ENCODE results near the gene RXRB.

Gene RXRB

DNA sequence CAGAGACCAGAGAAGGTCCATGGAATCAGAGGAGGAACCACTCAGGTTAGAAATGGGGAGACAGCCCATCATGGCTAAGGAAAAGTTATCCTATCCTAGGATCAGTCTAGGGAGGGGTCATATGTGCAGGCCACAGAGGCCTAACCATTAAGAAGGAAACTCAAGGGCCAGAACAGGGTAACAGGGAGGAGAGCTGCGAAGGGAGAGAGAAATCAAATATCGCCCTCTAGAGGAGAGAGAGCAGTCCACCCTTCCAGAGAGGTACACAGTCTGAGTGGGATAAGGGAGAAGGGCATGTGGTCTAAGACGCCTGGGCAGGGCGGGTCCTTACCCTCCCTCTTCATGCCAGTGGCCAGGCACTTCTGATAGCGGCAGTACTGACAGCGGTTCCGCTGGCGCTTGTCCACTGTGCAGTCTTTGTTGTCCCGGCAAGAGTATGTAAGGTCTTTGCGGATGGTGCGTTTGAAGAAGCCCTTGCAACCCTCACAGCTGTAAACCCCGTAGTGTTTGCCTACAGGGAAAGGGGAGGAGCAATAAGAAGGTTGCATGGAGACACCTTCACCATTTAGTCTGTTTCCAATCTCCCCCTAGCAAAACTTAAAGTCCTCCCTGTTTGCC, 2.9 kb downstream of the RXRB start:
- no peak for DNase-seq (ENCODE audit: low read depth)

DNA sequence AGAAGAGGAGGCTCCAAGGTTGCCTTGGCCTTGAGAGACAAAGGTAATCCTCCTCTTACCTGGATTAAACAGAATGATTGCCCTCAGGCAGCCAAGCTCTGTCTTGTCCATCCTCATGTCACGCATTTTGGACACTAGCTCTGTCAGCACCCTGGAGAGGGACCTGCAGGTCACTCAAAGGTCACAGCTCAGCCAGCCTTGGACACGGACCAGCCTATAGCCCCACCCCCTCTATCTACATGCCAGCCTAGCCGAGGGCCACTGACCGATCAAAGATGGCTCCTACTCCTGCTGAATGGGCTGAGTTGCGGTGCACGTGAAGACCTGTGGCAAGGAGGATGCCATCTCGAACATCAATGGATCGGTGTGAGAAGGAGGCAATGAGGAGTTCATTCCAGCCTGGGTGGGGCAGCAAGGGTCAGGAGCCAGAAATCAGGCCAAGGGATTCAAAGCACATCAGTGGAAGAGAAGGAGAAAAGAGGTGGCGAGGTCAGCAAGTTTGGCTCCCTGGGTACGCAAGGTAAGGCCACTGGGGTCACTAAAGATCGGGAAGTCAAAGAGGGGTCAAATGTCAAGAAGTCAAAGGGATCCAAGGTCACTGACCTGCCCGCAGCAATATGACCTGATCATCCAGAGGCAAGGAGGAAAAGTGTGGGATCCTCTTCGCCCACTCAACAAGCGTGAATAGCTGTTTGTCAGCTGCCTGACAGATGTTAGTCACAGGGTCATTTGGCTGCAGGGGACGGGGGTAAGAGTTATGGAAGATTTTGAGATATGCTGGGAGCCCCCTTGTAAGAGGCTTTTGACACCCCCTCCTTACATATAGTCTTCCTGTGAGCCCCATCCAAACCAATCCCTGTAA, 4.9 kb downstream of the RXRB start:
- no peak for DNase-seq (ENCODE audit: low read depth)

DNA sequence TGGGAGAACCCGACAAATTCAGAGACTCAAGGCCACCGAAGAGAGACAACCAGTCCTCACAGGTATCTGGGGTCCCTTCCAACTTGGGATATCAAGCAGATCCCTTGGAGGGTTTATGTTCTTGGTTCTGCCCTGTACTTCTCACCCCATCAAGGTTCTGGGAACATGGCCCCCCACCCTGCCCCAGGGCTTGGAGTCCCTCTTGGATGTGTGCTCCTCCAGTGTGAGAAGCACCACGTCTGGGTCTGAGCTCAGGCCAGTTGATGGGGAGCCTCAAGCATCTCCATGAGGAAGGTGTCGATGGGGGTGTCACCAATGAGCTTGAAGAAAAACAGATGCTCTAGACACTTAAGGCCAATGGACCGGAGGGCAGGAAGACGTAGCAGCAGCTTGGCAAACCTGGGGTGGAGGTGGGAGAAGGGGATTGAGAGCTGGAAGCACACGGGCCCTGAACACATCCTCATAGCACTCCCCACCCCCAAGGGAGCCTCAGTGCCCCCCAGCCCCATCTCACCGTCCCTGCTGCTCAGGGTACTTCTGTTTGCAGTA, 6.0 kb downstream of the RXRB start:
- DNase-seq (ENCODE audit: low read depth): no peak

GRCh38 chr6:33193619-33194018, 6.8 kb downstream of the RXRB start:
- DNase-seq (ENCODE audit: low read depth): no peak

DNA sequence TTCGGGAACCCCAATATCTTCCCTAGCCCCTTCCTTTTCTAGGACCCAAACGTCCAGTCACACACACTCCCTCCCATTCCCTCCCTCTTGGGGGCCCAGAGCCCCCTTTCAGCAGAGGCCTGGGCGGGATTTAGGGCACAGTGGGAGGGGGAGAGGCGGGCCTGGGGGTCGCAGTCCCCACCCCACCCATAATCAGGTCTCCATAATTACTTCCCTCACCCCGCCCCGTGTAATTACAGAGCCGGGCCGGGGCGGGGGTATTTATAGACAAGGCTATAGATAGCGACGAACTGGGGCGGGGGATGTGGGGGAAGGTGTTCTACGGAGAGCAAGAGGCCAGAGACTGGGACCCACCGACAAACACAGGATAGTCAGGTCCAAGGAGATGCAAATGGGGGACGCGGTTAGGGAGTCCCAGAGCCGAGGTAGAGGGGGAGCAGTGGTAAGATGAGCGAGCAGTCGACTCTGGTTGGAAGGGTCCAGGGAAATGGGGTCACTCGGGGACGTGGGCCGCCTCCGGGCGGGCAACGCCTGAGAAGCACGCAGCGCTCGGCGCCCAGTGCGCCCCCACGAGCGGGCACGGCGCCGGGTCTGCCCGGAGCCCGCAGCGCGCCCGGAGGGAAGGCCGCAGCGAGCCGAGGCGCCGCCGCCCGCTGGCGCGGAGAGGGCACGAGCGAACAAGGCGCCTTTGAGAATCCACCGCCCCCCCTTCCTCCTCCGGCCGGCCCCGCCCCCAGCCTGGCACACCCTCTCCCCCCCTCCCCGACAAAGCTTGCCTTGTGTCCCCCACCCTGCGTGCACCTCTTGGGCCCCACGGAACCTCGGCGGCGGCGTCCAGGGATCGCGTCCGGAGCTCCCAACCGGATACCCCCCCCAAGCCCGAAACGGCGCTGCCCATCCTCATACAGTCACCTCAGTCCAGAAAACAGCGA, 7.5 kb downstream of the RXRB start:
- no peak for DNase-seq (ENCODE audit: low read depth)

GRCh38 chr6:33192105-33192646, 8.3 kb downstream of the RXRB start, which contains the start of gene COL11A2:
Gene COL11A2 (minus strand): TSS chr6:33192467. CDS start chr6:33192240, 227 bp downstream.
- DNase-seq (ENCODE audit: low read depth): no peak

DNA sequence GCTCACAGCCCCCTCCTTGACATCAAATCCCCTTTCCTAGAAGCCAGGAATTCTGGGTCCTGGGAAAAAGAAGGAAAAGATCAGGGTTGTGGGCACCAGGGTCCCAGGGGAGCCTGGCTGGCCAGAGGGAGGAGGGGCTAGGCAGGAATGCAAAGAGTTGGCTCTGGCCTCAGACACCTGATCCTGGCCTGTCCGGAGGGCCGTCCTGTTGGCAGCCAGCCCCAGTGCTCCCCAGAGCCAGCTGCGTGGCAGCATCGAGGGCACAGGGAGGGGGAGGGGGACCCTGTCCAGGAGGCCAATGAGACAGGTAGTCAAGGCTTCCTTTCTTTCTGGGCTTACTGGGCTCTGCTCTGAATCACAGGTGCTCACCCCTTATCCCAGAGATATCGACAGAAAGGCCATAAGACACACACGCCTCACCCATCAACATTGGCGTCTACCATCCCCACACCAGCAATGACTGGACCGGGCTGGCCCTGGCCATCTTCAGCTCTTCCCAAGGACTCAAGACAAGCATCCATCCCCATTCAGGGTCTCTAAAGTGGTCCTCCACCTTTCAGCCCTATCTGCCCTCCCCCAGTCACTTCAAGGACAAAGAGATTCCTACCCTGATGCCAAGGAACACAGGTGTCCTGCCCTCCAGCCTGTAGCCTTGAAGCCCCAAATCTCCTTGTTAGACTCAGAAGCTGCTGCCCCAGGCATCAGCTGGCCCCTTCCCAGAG, 8.9 kb downstream of the RXRB start:
- DNase-seq (ENCODE audit: low read depth): no peak

GRCh38 chr6:33190504-33191107, 9.9 kb downstream of the RXRB start:
- no peak for DNase-seq (ENCODE audit: low read depth)

DNA sequence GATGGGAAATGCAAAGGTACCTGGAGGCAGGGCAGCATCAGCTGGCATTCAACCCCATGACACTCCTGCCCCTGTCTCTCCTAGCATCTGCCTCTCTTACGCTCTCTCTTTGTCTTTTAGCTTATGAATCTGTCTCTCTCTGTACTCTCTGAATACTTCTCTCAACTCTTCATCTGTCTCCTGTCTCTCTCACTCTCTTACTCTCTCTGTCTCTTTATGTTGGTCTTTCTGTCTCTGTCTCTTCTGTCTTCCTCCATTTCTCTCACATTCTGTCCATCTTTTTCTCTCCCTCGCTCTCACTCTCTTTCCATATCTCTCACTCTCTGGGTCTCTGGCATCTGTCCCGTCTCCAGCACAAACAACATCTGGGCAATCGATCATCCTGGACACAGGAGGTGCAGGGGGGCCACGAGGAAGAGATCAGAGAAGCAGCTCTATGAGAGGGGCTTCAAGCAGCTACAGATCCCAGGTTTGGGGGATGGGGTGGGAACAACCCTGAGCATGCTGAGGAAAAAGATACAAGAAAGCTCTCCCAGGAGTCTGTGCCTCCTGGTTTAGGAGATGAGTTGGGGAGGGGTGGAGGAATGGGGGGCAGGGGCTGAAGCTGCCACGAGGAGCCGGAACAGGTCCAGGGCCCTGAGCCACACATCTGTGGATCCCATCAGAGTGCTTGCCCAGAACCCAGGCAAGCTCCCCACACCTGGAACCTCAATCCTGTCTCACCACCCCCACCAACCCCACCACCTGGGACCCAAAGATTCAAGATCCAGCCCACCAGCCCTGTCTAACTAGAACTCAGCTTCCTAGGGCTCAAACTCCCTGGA, 10.6 kb downstream of the RXRB start:
- DNase-seq (ENCODE audit: low read depth): no peak

DNA sequence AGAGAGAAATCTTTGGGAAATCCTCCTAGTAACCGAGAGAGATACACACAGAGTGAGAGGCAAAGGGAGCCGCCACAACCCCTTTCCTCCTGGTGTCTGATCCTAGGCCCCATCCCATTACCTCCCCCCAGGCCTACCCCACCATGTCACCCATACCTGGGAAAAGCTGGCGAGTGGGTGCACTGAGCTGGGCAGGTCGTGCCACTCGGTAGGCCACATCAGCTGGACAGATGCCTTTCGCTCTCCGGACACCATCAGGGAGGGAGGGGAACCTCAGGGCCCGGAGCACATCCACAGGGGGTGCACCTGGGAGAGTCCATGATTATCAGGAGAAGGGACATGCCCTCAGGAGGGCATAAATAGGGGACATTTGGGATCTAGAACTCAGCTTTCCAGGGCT, 11.3 kb downstream of the RXRB start:
- no peak for DNase-seq (ENCODE audit: low read depth)

DNA sequence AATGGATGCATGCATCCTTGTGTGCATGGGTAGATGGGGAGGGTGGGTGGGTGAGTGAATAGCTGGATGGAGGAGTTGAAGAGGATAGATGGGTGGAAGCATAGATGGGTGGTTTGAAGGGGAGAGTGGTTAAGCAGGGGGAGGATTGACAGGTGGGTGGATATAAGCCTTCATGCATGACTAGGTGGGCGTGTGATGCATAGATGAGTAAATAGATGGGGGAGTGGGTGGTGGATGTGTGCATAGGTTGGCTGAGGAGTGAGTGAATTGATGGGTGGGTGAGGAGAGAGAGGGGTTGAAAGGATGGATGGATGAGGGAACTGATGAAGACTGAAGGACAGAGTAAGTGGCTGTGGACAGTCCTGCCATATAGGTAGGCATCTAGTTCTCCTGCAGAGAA, 12.7 kb downstream of the RXRB start:
- DNase-seq (ENCODE audit: low read depth): no peak

DNA sequence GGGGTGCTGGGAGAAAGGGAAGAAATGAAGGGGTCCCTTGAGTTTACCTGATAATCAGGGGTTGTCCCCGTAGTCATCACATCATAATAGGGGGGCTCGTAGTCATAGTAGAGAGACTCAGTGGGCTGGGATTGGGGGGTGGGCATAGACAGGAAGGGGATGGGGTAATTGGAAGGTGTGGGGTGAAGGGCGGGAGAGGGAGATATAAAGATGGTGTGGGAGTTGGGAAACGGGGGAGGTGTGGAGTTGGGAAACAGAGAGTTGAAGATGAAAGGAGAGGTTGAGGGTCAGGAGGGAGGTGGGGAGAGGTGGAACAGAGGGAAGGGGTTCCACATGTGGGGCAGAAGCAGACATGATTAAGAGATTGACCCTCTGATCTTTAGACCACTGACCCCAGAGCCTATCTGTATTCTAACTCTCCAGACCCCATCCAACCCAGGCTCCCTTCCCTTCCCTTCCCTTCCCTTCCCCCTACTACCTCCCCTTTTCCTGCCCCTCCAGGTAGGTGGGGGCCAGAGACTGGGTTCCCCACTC, 14.7 kb downstream of the RXRB start:
- no peak for DNase-seq (ENCODE audit: low read depth)

DNA sequence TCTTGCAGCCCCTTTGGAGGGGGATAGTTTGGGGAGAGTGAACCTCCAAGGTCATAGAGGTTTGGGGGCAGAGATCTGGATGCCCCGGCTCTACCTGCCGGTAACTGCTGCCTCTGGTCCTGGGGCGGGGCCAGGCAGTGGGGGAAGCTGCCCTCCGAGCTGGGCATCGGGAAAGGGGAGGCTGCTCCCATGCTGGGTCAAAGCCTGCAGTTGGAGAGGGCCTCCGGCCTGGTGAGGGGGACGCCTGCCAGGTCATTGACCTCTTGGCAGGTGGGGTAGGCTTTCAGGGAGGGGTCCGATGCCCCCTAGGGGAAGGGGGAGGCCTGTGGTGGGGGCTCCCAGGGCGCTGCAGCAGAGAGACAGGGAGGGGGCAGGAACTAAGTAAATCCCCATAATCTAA, 15.3 kb downstream of the RXRB start:
- no peak for DNase-seq (ENCODE audit: low read depth)

DNA sequence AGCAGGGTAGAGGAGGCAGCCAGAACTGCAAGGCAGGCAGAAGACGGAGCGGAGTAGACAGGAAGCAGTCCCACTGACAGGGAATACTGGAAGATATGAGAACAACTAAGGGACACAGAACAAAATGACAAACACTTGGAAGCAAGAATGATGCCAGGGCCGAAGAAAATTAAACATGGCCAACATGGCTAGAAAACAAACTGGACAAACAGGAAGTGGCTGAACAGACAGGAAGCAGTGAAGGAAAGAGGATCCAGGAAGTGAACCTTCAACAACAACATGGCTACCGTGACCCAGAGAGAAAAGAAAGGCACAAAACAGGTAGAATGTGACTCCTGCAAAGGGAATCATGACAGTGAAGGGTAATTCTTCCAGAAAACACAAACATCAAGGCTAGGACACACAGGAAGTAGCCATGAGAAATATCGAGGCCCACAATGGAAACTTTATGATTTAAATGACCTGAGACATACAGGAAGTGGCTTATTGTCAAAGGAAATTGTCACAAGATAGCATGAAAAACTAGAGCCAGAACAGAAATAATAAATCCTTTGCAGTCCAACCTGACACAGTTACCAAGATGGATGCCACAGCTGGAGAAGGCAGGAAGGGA, 17.3 kb downstream of the RXRB start:
- DNase-seq (ENCODE audit: low read depth): no peak

DNA sequence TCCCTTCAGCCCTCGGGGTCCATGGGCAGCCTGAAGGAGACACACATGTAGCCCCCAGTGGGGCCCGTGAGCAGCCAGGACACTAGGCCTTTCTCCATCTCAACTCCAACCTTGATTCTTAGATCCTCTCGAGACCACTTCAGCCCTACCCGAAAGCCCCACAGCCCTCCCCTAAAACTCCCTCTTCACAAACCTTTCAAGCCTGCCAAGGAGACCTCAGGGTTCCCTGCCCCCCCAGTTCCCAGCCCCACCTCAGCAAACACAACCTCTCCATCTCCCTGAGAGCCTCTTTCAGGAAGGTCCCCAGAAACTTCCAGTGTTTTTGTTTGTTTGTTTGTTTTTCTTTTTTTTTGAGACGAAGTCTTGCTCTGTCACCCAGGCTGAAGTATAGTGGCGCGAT, 19.3 kb downstream of the RXRB start:
- DNase-seq (ENCODE audit: low read depth): no peak

DNA sequence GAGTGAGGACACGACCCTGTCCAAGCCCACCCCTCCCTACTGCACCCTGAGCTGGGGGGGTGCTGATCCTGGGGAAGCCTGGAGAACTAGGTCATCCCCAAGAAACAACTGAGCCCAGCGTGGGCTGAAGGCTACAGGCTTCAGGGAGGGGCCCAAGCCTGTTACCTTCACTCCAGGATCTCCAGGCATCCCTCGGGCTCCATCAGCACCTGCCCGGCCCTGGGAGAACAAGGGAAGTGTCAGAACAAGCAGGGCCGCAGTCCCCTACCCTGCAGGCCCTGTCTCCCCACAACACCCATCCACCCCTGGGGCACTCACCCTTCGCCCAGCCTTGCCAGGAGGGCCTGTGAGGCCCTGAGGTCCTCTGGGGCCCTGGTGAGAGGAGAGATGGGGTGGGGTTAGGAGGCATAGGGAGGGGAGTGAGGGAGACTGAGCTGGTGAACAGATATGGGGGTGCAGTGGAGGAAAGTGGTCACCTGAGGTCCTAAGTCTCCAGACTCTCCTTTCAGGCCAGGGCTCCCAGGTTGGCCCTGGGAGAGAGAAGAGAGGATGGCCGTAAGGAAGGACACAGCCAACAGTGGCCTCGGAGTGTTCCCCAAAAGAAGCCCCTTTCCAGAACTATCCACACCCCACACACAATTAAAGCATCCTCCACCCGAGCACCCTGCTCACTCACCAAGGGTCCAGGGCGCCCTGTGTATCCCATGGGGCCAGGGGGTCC, 21.6 kb downstream of the RXRB start:
- no peak for DNase-seq (ENCODE audit: low read depth)

GRCh38 chr6:33177552-33178446, 22.7 kb downstream of the RXRB start:
- DNase-seq (ENCODE audit: low read depth): no peak

DNA sequence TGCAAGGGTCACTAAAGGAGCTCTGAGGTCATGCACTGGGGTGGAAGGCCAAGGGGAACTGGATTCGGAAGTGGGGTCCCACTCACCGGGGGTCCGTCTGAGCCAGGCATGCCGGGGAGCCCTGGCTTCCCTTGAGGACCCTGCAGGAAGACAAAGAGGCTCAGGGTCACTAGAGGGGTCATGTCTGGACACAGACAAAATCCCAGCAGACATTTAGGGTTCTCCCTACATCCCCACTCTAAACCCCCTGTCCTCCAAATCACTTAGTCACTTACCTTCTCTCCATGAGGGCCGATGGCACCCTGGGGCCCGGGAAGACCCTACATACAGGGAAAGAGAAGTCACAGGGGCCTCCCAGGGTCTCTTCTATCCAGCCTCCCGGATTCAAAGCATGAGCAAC, 23.6 kb downstream of the RXRB start:
- no peak for DNase-seq (ENCODE audit: low read depth)

All from stimulated activated CD8-positive, alpha-beta memory T cell treated with anti-CD3 and anti-CD28 coated beads, Interleukin-4, amount 100 ng/mL, for 24 hours (primary cell).